EL (cell line): Measurements from ENCODE around the gene FKBP11.
A peak's percentile ranks its signal among the peaks of the same experiment; 100 is the strongest.

Experiments used
- DNase-seq: peaks from one replicate; pipeline ENCODE4 v3.0.0-alpha.2; 2016

FKBP11 gene

DNA sequence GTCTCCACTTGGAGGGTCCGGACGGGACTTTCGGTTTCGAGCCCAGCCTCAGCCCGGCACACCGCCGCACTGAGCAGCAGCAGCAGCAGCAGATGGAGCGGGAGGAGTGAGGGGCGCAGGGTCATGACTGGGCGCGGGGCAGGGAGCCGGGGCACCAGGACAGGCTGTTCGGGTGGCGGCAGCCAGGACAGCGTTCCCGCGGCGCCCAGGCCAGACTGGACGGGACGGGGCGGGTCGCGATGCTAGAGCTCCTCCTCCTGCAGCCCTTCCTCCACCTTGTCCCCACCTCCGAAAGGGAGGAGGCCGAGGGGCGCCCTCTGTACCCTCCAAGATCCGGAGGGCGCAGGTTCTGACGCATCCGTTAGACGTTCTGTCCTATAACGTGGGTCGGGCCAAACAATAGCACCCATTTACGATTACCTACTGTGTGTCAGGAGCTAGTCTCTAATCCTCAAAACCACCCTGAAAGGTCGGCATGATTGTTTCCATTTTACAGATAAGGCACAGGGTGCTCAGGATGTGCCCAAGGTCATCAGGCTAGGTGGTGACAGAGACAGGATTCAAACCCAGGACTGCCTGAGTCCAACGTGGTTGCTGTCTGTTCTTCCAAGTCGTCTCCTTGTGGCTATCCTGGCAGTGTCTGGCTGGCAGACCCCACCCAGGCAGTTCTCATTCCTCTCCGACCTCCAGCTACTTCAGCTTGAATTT lies at the start of gene FKBP11:
Gene FKBP11, minus strand, starts transcription at position 189 of the 708 bp plus-strand sequence. Its CDS starts 64 bp downstream, at position 125.
- peak; percentile 75 for DNase-seq

GRCh38 chr12:48973941-48974673 lies 48.8 kb upstream of the FKBP11 start:
- DNase-seq, result peak; percentile 47

- DNase-seq, result peak; percentile 48
Observed at GRCh38 chr12:48973531-48973930, 48.2 kb upstream of the FKBP11 start.

DNA sequence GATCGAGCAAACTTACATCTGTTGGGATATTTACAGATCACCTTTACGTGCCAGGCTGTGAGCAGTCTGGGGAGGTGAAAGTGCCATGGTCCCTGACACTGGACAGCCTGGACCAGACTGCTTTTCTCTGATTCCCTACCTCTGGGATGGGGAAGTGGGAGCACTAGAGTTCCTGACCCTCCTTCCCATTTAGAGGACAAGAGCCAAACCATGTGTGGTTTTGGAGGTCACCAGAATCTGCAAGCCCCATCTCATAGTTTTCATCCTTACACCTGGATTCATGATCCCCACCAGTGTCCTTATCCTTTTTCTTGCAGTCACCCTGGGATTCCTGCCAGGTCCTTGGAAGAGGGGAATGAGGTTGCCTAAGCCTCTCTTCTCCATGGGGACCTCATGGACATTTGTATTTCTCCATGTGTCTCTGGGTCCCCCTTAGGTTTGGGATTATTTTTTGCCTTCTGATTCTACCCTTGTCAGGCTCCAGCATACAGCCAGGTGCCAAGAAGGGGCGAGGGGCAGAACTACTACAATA lies 47.7 kb upstream of the FKBP11 start:
- DNase-seq, result no peak

- peak; percentile 85 for DNase-seq
Observed at GRCh38 chr12:48972213-48972951, 47.1 kb upstream of the FKBP11 start.

DNA sequence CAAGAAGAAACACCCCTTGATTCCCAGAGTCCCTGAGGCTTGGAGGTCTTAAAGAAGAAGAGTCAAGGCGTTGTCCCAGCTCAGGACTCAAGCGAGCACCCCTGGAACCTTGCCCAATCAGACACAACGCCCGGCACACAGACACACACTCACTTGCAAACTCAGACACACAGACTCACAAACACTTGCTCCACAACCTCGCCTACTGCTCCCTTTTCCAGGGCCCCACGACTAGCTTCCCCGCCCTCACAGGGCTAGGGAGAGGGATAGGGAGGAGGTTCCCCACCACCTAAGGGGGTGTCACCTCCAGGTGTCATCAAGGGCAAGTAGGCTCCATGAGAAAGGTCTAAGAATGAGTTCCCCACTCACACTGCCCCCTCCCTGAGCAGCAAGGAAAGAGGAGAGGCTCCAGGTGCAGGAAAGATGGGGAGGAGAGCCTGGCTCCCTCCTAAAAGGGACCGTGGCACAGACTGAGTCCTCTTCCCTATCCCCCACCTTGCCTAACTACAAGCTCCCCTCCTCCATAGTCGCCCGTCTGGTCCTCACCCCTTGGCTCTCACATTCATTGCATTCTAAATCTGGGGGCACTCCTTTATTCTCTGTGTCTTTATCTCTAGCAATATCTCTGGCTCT lies 45.5 kb upstream of the FKBP11 start:
- DNase-seq, result no peak

DNA sequence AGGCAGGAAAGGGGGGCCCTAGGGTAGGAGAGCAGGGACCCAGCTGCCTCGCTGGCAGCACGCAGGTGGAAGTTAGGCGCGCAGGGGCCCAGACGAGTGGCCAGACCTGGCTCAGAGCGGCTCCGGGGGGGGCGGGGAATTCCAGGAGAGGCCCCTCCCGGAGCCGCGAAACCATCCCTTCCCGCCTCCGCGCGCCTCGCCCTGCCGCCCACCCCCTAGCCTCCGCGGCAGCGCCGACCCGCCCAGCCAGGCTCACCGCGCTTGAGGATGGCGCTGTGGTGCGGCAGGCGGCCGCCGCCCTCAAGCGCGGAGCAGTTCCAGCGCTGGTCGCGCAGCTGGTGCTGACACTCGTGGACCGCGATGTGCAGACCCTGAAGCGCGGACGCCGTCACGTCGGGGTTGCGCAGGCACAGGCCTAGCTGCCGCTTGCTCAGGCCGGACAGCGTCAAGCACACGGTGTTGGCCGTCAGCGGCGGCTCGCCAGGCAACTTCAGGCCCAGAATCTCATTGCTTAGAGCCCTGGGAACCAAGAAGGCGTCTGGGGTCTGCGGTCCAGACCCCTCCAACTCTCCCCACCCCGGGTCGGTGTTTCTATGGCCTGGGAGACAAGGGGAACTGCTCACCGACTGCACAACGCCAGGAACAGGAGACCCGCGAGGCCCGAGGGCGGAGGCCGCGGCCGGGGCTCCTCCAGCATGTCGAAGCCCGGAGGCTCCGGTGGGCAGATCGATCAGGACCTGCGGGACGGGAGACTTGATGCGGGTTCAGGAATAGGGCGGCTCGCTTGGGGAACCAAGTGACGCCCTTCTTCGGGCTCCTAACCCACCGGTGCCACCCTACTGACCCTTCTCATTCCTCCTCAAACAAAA lies 44.8 kb upstream of the FKBP11 start:
- no peak for DNase-seq

GRCh38 chr12:48969160-48969771 lies 44.0 kb upstream of the FKBP11 start:
- no peak for DNase-seq

DNA sequence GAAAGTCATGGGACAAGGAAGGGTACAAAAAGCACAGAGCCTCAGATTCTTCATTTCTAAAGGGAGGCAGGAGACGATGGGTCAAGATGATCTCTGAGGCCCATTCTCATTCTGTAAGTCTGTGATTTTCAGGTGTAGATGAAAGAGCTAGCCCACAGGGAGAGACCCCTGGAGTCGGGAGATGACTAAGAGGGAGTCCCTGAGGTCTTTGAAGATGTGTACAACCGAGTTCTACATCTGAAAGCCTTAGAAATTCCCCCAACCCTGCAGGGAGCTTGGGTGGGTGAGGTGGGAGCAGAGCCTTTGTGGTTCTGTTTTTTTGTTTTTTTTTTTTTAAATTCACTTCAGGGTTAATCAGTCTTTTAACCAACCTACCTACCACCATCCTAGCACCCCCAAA lies 43.2 kb upstream of the FKBP11 start:
- no peak for DNase-seq

DNA sequence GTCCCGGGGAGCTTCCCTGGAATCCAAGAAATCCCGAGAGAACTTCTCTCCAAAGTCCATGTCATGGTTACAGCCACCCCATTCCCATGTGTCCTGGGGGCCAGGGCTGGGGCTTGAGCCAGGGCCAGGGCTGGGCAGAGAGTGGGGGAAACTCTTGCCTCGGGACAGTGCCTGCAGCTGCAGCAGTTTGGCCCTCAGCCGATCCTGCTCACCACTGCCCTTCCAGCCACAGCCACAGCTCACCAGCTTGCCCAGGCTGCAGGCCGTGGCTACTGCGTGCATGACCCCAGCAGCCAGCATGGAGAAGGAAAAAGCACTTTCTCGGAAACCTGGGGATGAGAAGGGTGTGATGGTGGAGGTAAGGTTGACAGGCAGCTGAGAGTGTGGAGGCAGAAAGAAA lies 42.7 kb upstream of the FKBP11 start:
- DNase-seq, result no peak

DNA sequence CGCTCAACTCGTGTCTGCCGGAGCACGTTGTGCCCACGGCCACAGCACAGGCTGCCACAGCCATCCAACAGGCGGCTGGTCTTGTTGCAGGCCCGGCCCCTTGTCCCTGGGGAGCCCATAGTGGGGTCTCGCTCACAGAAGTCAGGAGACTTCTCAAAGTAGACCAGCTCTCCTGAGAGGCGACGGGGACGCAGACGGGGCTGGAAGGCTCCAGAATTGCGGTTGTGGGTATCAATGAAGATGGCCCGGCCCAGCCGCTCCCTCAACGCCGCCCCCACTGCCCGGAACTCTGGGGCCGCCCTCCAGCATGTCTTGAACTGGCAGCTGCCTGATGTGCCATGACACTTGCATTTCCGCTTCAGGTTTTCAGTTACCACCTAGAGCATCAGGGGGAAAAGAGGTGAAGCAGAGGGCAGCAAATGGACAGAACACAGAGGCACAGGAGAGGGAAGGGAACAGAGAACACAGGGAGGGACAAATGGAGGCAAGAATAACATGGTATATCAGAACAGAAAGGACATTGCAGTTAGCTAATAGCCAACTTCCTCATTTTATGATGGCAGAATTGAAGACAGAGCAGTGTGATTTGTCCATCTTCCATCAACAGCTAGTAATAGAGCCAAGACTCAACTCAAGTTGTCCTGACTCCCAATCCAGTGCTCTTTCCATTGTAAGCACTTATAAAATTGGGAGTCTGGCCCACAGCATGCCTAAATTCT lies 41.0 kb upstream of the FKBP11 start:
- DNase-seq, result no peak

GRCh38 chr12:48965298-48965838 lies 40.1 kb upstream of the FKBP11 start:
- peak; percentile 56 for DNase-seq

DNA sequence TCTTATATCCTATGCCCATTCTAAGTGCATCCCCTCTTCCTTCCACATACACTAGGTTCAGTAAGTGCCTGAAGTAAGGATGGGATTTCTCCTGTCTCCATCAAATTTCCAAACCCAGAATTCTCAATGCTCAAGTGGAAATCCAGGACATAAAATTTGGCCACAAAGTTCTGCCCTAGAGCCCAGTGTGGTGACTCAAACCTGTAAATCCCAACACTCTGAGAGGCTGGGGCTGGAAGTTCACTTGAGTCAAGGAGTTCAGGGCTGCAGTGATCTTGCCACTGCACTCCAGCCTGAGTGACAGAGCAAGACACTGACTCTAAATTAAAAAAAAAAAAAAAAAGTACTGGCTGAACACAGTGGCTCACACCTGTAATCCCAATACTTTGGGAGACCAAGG lies 36.5 kb upstream of the FKBP11 start:
- no peak for DNase-seq

GRCh38 chr12:48961331-48961730 lies 36.0 kb upstream of the FKBP11 start:
- peak; percentile 55 for DNase-seq

DNA sequence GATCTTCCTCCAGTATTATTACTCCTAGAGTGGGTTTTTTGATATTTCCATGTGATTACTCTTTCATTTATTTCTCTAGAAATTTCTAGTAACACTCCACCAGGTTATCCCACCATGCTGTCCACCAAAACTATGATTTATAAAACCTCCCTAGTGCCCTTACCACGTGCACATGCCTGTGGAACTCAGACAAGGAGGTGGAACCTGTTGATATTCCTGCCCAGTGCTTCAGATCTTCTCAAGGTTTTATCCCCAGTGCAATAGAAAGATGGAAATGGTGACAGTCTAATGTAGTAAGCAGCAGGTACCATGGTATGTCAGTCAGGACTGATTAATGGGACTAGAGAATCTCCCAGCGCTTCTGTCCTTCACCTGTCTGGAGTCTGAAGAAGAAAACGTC lies 35.5 kb upstream of the FKBP11 start:
- DNase-seq, result no peak

DNA sequence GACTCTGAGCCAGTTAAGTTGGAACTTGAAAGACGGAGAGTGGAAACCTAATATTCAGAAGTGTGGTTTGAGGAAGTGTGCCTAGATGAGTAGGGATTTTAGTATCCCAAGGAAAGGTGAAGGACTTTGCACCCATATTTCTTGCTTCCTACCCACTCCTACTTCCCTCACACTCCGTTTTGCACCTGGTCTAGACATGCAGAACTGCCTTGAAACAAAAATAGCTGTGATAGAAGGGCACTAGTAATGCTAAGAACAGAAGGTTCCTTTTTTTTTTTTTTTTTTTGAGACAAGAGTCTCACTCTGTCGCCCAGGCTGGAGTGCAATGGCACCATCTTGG lies 32.7 kb upstream of the FKBP11 start:
- no peak for DNase-seq

GRCh38 chr12:48957141-48958048 lies 32.1 kb upstream of the FKBP11 start, which contains the start of gene ARF3:
Gene ARF3 (minus strand): TSS chr12:48957487. CDS start chr12:48941095, 16,392 bp downstream.
- peak; percentile 93 for DNase-seq

DNA sequence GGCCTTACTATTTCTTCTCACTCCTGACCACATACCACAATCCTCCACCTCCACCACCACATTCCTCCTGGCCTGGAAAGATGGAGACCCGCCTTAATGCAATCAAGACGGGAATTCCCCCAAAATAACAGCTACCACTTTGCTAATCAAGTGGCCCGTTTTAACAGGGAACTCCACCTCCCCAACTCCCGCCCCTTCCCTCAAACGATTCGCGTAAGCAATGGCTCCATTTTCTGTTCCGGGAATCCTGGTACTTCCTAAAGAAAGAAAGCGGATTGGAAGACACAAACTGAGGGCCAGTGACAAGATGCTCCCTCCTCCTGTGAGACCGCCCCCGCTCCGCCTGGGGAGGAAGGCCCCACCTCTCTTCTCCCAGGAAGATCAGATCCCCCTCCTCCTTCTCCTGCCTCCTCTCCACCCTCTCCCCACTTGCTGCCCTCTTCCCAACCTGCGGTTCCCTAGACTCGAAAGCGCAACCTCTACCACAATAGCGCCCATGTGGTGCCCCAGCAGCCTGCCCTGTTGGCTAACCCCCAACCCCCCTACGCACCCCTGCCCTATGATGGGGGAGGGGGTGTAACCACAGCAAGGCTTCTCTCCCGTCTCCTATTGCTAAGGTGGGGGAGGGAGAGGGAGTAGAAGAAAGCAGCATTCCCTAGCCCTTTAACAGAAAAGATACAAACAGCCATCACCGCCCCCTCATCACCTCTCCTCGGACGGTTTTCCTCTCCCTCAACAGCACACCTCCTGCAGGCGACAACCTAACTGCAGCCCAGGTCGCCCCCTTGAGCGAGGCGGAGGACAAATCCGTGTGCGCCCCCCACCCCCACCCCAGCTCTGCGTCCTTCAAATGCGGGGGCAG lies 31.2 kb upstream of the FKBP11 start:
- peak; percentile 98 for DNase-seq
